Activated CD4-positive, alpha-beta memory T cell treated with anti-CD3 and anti-CD28 coated beads for 36 hours (primary cell): Measurements from ENCODE around the gene UNC5A. TPM values are rescaled to one million over a fixed set of nuclear protein-coding genes. Genes with fewer than 3 reads are reported as not detected.

Experiments used
- CTCF ChIA-PET: fragments of 350-600 bp; sonication (Branson Sonifier 250); formaldehyde crosslinking; loops from one replicate; lab custom pipeline; 2021; ENCODE audit warnings: antibody characterized with exemption, inconsistent platforms; lab: Charles Lee
- POLR2A ChIA-PET: fragments of 350-600 bp; sonication (Branson Sonifier 250); formaldehyde crosslinking; loops from one replicate; lab custom pipeline; 2021; ENCODE audit warnings: antibody characterized with exemption; lab: Charles Lee
- DNase-seq: peaks from one replicate; pipeline ENCODE4 v3.0.0-alpha.2; 2020
- H3K27ac Mint-ChIP-seq: one replicate; pipeline ENCODE4 v1.8.0; 2021; ENCODE audit warnings: mixed read lengths
- H3K27me3 Mint-ChIP-seq: one replicate; pipeline ENCODE4 v1.8.0; 2021; ENCODE audit warnings: mixed read lengths
- H3K36me3 Mint-ChIP-seq: one replicate; pipeline ENCODE4 v1.8.0; 2021; ENCODE audit warnings: mixed read lengths
- H3K4me1 Mint-ChIP-seq: one replicate; pipeline ENCODE4 v1.8.0; 2021; ENCODE audit warnings: low read depth, mixed read lengths
- H3K4me3 Mint-ChIP-seq: one replicate; pipeline ENCODE4 v1.8.0; 2021; ENCODE audit warnings: mild to moderate bottlenecking, mixed read lengths
- H3K9me3 Mint-ChIP-seq: one replicate; pipeline ENCODE4 v1.8.0; 2021; ENCODE audit warnings: mixed read lengths
- intact Hi-C: fragments of 100-400 bp; cut with micrococcal nuclease; formaldehyde crosslinking; loops from one replicate; pipeline ENCODE4 v1.15.1; 2023
- total RNA-seq, 2 experiments: library from RNA; stranded (reverse); gene quantifications; one replicate each; pipeline ENCODE4 v1.2.3, GENCODE V29; 2021

UNC5A gene
- total RNA-seq, 2 experiments from 2014 or later: not detected

DNA sequence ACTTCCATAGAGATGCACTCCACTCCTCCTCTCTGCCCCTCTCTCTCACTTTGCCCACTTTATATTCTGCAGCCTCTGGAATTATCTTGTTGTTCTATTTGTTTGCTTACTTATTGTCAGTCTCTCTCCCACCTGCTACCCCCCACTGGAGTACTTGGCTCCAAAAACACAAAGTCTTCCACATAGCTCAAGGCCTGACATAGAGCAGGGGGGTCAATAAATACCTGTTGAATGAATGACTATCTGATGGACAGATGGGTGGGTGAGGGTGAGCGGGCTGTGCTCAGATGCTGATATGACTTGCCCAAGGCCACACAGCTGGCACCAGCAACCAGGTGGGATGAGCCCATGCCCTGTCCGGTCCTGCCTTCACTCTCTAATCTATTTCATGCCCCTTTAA, 13.4 kb upstream of the UNC5A start:
- Mint-ChIP-seq H3K9me3 (no peaks in the 10 kb centered on the region), H3K27me3 (peaks cover 38% of the 10 kb centered on the region), H3K4me1 (no peaks in the 10 kb centered on the region), H3K36me3 (no peaks in the 10 kb centered on the region), H3K4me3 (no peak overlapping the region), H3K27ac (no peak overlapping the region)
- POLR2A ChIA-PET: no interaction called here
- intact Hi-C loops: no loop called here
- no peak for DNase-seq
- CTCF ChIA-PET: no interaction called here

DNA sequence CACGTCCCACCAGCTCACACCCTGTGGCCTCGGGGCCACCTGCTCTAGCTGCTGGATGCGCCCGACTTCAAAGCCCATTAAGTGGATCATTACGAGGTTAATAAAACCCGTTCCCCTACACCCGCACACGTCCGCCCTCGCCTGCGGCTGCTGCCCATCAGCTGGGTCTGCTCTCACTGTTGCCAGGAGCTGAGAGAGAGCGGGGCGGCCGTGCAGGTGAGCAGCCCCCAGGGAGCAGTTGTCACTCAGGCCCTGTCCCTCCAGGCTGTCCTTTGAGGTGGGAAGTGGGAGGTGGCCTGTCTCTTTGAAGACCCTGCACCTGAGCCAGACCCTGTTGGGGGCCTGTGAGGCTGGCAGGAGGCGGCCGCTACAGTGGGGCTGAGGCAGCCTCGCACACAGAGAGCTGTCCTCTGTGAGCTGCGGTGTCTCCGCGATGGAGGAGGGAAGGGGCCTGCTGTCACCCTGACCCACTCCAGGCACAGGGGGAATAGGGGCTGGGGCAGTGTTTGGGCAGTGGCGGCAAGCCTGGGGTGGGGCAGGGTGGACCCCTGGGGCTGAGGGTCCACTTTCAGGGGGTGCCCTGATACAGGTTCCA, 12.8 kb upstream of the UNC5A start:
- DNase-seq: no peak
- no peak overlapping the region for H3K27ac Mint-ChIP-seq
- H3K4me3 Mint-ChIP-seq: no peak overlapping the region
- CTCF ChIA-PET: no interaction called here
- no peaks in the 10 kb centered on the region for H3K9me3 Mint-ChIP-seq
- POLR2A ChIA-PET: no interaction called here
- H3K36me3 Mint-ChIP-seq: no peaks in the 10 kb centered on the region
- intact Hi-C loops: no loop called here
- peaks cover 34% of the 10 kb centered on the region for H3K27me3 Mint-ChIP-seq
- no peaks in the 10 kb centered on the region for H3K4me1 Mint-ChIP-seq

DNA sequence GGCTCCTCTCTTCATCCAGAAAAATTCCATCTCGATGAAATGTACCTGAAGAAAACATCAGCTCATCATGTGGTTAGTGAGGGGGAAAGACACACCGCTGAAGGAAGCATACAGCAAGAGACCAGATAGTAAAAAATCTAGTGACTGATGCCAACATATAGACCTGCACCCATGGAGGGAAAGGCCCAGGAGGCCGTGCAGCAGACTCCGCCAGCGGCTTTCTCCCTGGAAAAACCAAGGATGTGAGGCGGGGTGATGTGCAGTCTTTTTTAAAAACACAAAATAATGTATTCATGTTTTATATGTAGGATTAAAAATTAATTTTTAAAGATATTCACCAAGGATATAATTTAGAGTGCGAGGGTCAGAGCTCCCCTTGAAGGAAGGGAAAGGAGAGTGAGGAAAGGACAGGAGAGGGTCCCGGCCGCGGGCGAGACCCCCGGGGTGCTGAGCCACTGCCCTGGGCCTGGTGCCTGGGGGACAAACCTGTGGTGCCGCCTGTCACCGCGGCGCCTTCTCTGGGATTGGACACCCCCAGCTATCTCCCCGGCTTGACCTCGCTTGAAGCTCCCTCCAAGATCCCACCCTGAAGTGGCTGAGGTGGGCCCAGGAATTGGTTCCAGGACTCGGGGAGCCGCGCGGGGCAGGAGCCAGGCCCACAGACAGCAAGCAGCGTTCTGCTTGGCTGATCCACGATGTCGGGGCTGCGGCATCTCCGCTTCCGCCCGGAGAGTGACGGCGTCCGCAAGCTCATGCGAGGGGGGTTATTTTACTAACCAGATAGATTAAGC, 12.1 kb upstream of the UNC5A start:
- H3K9me3 Mint-ChIP-seq: no peaks in the 10 kb centered on the region
- CTCF ChIA-PET: no interaction called here

DNA sequence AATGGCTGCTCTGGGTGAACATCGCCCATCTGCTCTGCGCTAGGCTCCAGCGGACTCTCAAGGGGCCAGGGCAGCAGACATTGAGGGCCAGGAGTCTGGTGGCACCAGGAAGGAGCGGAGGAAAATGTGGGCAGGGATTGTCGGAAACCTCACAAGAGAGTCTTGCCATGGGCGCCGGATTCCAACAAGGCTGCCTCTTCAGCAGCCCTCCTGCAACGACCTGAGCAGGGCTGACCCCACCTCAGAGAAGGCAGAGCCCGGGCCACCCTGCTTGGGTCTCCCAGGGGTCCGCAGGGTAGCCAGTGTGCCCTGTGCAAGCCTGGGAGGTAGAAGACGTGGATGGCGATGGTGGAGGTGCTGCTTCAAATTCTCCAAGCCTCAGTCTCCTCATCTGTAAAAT, 11.4 kb upstream of the UNC5A start:
- no peaks in the 10 kb centered on the region for H3K4me1 Mint-ChIP-seq
- H3K27ac Mint-ChIP-seq: no peak overlapping the region
- no peak for DNase-seq
- H3K27me3 Mint-ChIP-seq: peaks cover 39% of the 10 kb centered on the region
- CTCF ChIA-PET: no interaction called here
- no peak overlapping the region for H3K4me3 Mint-ChIP-seq
- H3K36me3 Mint-ChIP-seq: no peaks in the 10 kb centered on the region
- POLR2A ChIA-PET: no interaction called here
- intact Hi-C loops: no loop called here
- no peaks in the 10 kb centered on the region for H3K9me3 Mint-ChIP-seq

More for the DNA sequence above, 12.1 kb upstream of the UNC5A start:
- Mint-ChIP-seq H3K4me3 (no peak overlapping the region), H3K27me3 (peaks cover 39% of the 10 kb centered on the region), H3K27ac (no peak overlapping the region), H3K36me3 (no peaks in the 10 kb centered on the region), H3K4me1 (no peaks in the 10 kb centered on the region)
- POLR2A ChIA-PET: no interaction called here
- no peak for DNase-seq
- intact Hi-C loops: no loop called here

DNA sequence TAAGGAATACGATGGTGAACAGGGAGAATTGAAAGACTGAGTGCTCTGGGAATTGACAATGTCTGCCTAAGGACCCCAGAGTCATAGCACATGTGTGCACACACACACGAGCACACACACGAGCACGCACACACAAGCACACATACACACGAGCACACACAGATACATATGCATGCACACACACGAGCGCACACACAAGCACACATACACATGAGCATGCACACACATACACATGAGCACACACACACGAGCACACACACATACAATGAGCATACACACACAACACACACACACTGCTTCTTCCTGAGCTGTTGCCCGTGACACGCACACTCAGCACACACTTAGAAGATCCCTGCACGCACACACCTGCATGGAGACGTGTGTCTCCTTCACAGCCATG, 10.9 kb upstream of the UNC5A start:
- no peaks in the 10 kb centered on the region for H3K9me3 Mint-ChIP-seq
- no peaks in the 10 kb centered on the region for H3K36me3 Mint-ChIP-seq
- H3K4me3 Mint-ChIP-seq: no peak overlapping the region
- peaks cover 40% of the 10 kb centered on the region for H3K27me3 Mint-ChIP-seq
- intact Hi-C loops: no loop called here
- CTCF ChIA-PET: no interaction called here
- H3K27ac Mint-ChIP-seq: no peak overlapping the region
- POLR2A ChIA-PET: no interaction called here
- no peaks in the 10 kb centered on the region for H3K4me1 Mint-ChIP-seq
- no peak for DNase-seq

DNA sequence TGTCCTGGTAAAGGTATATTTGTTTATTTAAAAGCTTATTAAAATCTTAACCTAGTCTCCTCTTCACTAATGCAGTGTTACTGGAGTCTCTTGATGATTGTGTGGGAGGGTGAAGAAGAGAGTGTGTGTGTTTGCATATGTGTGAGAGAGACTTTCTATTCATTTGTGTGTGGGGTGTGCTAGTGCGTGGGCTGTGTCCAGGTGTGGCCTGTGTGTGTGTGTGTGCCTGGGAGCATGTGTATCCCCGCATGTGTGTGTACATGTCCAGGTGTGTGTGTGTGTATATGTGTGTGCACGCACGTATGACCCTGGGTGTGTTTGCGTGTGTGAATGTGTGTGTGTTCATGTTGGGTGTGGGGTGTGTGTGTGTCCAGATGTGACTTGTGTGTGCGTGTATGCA, 10.3 kb upstream of the UNC5A start:
- Mint-ChIP-seq H3K27ac (no peak overlapping the region), H3K36me3 (no peaks in the 10 kb centered on the region), H3K9me3 (no peaks in the 10 kb centered on the region), H3K27me3 (peaks cover 39% of the 10 kb centered on the region), H3K4me3 (no peak overlapping the region), H3K4me1 (no peaks in the 10 kb centered on the region)
- intact Hi-C loops: no loop called here
- no peak for DNase-seq
- CTCF ChIA-PET: no interaction called here
- POLR2A ChIA-PET: no interaction called here

DNA sequence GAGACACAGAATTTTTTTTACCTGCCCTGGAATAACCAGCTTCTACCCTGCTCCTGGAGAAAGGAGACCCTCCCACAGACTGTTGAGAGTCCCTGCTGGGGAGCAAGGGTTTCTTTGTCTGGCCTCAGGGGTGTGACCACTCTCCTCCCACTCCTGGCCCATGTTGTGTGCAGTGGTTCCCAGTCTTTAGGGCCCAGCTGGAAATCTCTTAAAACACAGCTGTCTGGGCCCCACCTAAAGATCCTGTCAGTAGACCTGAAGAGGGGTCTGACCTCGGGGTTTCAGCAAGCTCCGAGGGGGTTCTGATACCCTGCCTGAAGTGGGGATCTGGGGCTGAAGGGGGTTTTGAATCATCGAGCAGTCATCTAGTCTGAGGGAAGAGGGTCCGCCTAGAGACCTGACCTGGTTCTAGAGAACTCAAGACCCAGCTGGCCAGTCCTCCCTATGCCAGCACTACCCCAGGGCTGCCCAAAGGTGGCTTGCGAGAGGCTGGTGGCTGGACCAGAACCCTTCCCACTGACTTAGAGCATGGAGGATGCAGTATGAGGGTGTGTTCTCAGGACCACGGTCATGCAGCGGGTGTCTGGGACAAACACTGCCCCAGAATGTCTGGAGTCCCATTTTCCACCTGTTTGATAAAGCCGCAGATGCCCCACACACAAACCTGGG, 8.1 kb upstream of the UNC5A start:
- intact Hi-C loops: no loop called here
- H3K4me3 Mint-ChIP-seq: no peak overlapping the region
- no peaks in the 10 kb centered on the region for H3K36me3 Mint-ChIP-seq
- DNase-seq: no peak
- H3K9me3 Mint-ChIP-seq: no peaks in the 10 kb centered on the region
- H3K4me1 Mint-ChIP-seq: no peaks in the 10 kb centered on the region
- ChIA-PET CTCF (interaction anchor here (1.0 kb wide), 1 partner anchor 141 kb away, joined by 4 read pairs; no protein-coding TSS in a partner anchor), POLR2A (no interaction called here)
- H3K27me3 Mint-ChIP-seq: peaks cover 21% of the 10 kb centered on the region
- H3K27ac Mint-ChIP-seq: no peak overlapping the region

DNA sequence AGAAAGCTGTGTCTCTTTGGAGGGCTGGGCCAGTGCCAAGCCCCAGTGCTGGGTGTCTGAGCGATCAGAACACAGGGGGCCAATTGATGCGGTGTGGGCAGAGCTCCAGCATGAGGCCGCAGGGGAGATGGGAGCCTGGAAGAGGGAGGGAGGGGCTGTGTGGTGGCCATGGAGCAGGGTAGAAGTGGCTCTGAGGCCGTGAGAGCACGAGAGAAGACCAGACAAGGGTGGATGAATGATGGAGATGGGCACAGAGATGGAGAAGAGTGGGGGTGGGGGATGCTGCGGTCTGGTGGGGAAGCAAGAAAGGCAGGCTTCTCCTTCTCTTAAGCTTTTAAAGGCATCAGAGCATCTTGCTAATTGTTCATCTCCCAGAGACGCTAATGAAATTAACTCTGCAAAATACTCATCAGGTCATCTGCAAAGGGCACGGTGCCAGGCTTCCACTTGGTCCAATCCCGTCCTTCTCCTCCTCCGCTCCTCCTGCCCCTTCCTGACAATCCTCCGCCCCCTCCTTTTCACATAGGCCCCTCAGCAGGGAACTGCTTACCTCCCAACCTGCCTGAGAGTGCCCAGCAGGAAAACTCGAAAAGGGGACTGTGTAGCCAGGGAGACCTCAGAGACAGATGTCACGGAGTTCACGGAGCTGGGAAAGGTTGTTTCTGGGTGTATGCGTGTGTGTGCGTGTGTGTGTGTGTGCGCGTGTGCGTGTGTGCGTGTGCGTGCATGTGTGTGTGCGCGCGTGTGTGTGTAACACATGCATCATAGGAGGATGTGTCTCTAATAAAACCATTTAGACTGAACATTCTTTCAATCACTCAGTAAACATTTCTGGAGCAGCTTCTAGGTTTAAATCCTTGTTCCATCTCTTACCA, 7.1 kb upstream of the UNC5A start:
- H3K36me3 Mint-ChIP-seq: no peaks in the 10 kb centered on the region
- H3K4me1 Mint-ChIP-seq: no peaks in the 10 kb centered on the region
- ChIA-PET CTCF (interaction anchor here (1.0 to 1.2 kb wide), 2 partner anchors 116 to 142 kb away, joined by 3 to 4 read pairs; no protein-coding TSS in a partner anchor), POLR2A (no interaction called here)
- no peak overlapping the region for H3K4me3 Mint-ChIP-seq
- no peak overlapping the region for H3K27ac Mint-ChIP-seq
- no peak for DNase-seq
- intact Hi-C loops: no loop called here
- H3K27me3 Mint-ChIP-seq: peaks cover 21% of the 10 kb centered on the region
- H3K9me3 Mint-ChIP-seq: no peaks in the 10 kb centered on the region

DNA sequence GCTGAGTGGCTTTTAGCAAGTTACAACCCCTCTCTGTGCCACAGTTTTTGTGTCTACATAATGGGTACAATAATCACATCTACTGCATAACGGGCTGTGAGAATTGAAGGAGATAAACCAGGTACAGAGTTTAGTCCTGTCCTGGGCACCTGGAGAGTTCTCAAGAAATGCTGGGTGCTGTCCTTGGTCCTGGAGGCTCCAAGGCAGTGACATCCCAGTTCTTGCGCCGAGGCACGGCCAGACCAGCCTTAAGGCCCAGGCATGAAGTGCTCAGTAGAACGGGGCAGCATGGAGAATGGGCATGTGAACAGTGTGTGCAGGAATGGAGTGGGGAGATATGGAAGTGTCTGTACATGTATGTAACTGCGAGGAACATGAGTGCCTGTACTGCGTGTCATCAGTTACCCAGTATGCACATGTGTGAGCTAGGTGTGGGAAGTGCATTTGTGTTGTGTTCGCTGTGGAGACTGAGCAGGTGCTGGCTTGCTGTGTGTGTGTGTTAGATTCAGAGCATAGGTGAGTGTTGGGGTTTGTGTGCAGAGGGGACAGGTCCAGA, 6.3 kb upstream of the UNC5A start:
- DNase-seq: peak; percentile 38
- Mint-ChIP-seq H3K27me3 (peaks cover 27% of the 10 kb centered on the region), H3K9me3 (no peaks in the 10 kb centered on the region), H3K4me1 (peaks cover under 1% of the 10 kb centered on the region), H3K27ac (no peak overlapping the region), H3K36me3 (no peaks in the 10 kb centered on the region), H3K4me3 (no peak overlapping the region)
- POLR2A ChIA-PET: no interaction called here
- CTCF ChIA-PET: interaction anchor here (1.2 kb wide), 1 partner anchor 116 kb away, joined by 3 read pairs; no protein-coding TSS in a partner anchor
- intact Hi-C loops: no loop called here

DNA sequence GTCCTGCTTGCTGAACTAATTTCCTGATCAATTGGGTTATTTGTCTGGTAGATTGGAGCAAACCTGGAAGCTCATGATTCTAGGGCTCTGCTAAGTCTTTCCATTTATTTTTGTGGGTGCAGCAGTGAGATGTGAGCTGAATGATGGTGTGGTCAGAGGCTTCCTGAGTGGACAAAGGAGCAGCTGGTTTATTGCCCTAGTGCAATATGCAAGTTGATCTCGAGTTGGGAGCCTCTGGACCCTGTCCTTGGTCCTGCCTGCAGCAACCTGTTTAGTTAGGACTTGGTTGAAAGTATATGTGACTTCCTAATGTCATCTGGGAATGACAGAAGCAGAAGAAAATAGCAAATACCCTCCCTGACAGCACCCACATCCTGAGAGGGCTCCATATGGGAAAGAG, 4.2 kb upstream of the UNC5A start:
- intact Hi-C loops: no loop called here
- no peak for DNase-seq
- CTCF ChIA-PET: interaction anchor here (1.0 to 1.1 kb wide), 2 partner anchors 13 to 145 kb away, joined by 3 to 4 read pairs; no protein-coding TSS in a partner anchor
- Mint-ChIP-seq H3K4me3 (no peak overlapping the region), H3K9me3 (no peaks in the 10 kb centered on the region), H3K36me3 (no peaks in the 10 kb centered on the region), H3K27me3 (peaks cover 35% of the 10 kb centered on the region), H3K4me1 (peaks cover 8% of the 10 kb centered on the region), H3K27ac (no peak overlapping the region)
- POLR2A ChIA-PET: no interaction called here

DNA sequence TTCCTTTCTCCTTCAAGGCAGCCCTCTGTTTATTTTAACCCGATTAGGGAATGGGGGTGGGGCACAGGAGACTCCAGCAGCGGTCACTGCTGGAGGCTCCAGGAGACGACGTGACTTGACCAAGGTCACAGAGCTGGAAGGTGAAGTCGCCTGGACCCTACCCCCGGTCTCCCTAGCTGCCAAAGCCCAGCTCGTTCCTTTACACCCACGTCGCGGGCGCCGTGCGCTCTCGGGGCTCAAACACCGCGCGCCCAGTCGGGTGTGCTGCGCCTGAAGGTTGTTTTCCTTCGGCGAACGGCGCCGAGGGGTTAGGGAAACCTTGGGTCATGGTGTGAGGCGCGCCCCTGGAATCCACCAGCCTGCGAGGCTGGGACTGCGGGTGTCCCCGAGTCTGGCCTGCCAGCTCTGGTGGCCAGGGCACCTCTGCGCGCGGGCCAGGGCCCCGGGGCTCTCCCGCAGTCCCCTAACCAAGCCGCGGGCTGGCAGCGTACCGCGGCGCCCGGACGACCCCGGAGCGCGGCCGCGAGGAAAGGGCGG, 747 bp upstream of the UNC5A start:
- no peak overlapping the region for H3K27ac Mint-ChIP-seq
- CTCF ChIA-PET: interaction anchor here (1.4 kb wide), 1 partner anchor 149 kb away, joined by 5 read pairs; no protein-coding TSS in a partner anchor
- peaks cover 12% of the 10 kb centered on the region for H3K4me1 Mint-ChIP-seq
- intact Hi-C loops: loop anchor here (5.0 kb wide), 1 partner anchor 148 kb away; no protein-coding TSS in a partner anchor
- no peaks in the 10 kb centered on the region for H3K36me3 Mint-ChIP-seq
- H3K9me3 Mint-ChIP-seq: no peaks in the 10 kb centered on the region
- H3K27me3 Mint-ChIP-seq: peaks cover 52% of the 10 kb centered on the region
- DNase-seq: no peak
- POLR2A ChIA-PET: no interaction called here
- no peak overlapping the region for H3K4me3 Mint-ChIP-seq
